Stimulated activated naive CD8-positive, alpha-beta T cell treated with anti-CD3 and anti-CD28 coated beads, Interleukin-15, Interleukin-2, amounts not matched to agents 100 ng/mL and 50 ng/mL, for 24 hours (primary cell): ENCODE data around the gene NFX1.
A peak's percentile ranks its signal among the peaks of the same experiment; 100 is the strongest.
"Not testable (repeated sequence)": the region's sequence is repeated elsewhere in the genome, so short reads cannot be mapped to it uniquely, and the experiment has no call there.

Experiments
- H3K27ac Mint-ChIP-seq: one replicate; pipeline ENCODE4 v1.8.0; 2021; ENCODE audit warnings: mild to moderate bottlenecking, mixed read lengths
- H3K27me3 Mint-ChIP-seq: one replicate; pipeline ENCODE4 v1.8.0; 2021; ENCODE audit warnings: mixed read lengths
- H3K36me3 Mint-ChIP-seq: one replicate; pipeline ENCODE4 v1.8.0; 2021; ENCODE audit warnings: low read depth, mixed read lengths
- H3K4me1 Mint-ChIP-seq: one replicate; pipeline ENCODE4 v1.8.0; 2021; ENCODE audit warnings: low read depth, mixed read lengths
- H3K4me3 Mint-ChIP-seq: one replicate; pipeline ENCODE4 v1.8.0; 2021; ENCODE audit warnings: mild to moderate bottlenecking, mixed read lengths
- H3K9me3 Mint-ChIP-seq: one replicate; pipeline ENCODE4 v1.8.0; 2021; ENCODE audit warnings: mixed read lengths

NFX1 gene

GRCh38 chr9:33349743-33350142 is 59.4 kb downstream of the NFX1 start:
- Mint-ChIP-seq H3K36me3 (peaks cover 62% of the 10 kb centered on the region), H3K27me3 (no peaks in the 10 kb centered on the region), H3K27ac (no peak overlapping the region), H3K4me3 (no peak overlapping the region), H3K9me3 (no peaks in the 10 kb centered on the region), H3K4me1 (no peaks in the 10 kb centered on the region)

GRCh38 chr9:33350310-33350709 is 60.0 kb downstream of the NFX1 start:
- Mint-ChIP-seq H3K9me3 (no peaks in the 10 kb centered on the region), H3K36me3 (peaks cover 68% of the 10 kb centered on the region), H3K4me3 (no peak overlapping the region), H3K27ac (peak overlapping the region; percentile 59), H3K4me1 (no peaks in the 10 kb centered on the region), H3K27me3 (no peaks in the 10 kb centered on the region)

DNA sequence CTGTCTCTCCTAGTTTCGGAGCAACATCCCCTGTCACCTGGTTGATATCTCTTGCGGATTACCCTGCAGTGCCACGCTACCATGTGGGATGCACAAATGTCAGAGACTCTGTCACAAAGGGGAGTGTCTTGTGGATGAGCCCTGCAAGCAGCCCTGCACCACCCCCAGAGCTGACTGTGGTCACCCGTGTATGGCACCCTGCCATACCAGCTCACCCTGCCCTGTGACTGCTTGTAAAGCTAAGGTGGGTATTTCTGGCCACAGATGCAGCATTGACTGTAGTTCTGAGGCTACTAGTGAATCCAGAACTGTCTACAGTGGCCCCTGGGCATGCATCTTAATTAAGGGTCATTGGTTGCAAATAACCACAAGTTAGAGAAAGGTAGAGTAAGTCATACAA is 61.2 kb downstream of the NFX1 start:
- H3K4me3 Mint-ChIP-seq, result no peak overlapping the region
- no peak overlapping the region for H3K27ac Mint-ChIP-seq
- no peaks in the 10 kb centered on the region for H3K9me3 Mint-ChIP-seq
- H3K36me3 Mint-ChIP-seq, result peaks cover 67% of the 10 kb centered on the region
- no peaks in the 10 kb centered on the region for H3K27me3 Mint-ChIP-seq
- H3K4me1 Mint-ChIP-seq, result no peaks in the 10 kb centered on the region

GRCh38 chr9:33354651-33355211 is 64.4 kb downstream of the NFX1 start:
- peak overlapping the region; percentile 22 for H3K27ac Mint-ChIP-seq
- peaks cover 42% of the 10 kb centered on the region for H3K36me3 Mint-ChIP-seq
- H3K4me1 Mint-ChIP-seq, result no peaks in the 10 kb centered on the region
- H3K9me3 Mint-ChIP-seq, result no peaks in the 10 kb centered on the region
- H3K4me3 Mint-ChIP-seq, result no peak overlapping the region
- no peaks in the 10 kb centered on the region for H3K27me3 Mint-ChIP-seq

DNA sequence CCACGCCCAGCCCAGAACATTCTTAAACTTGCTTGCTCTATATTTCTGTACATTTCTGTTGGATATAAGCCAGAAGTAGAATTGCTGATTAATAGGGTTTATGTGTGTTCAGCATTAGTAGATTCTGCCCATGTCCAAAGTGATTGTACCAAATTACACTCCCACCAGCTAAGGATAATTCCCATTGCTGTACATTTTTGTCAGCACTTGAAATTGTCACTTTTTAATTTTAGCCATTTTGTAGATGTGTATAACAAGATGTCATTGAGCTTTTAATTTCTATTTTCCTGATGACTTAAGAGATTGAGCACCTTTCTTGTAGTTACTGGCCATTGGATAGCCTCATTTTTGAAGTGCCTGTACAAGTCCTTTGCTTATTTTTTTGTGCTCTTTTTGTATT is 65.6 kb downstream of the NFX1 start:
- no peaks in the 10 kb centered on the region for H3K4me1 Mint-ChIP-seq
- H3K36me3 Mint-ChIP-seq, result peaks cover 49% of the 10 kb centered on the region
- H3K4me3 Mint-ChIP-seq, result no peak overlapping the region
- H3K9me3 Mint-ChIP-seq, result no peaks in the 10 kb centered on the region
- no peaks in the 10 kb centered on the region for H3K27me3 Mint-ChIP-seq
- no peak overlapping the region for H3K27ac Mint-ChIP-seq

DNA sequence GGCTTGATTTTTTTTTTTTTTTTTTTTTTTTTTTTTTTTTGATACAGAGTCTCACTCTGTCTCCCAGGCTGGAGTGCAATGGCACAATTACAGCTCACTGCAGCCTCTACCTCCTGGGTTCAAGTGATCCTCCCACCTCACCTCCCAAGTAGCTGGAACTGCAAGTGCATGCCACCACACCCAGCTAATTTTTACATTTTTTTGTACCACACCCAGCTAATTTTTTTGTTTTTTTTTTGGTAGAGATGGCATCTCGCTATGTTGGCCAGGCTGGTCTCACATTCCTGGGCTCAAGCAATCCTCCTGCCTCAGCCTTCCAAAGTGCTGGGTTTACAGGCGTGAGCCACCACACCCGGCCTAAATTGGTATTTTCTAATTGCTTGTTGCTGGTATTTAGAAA is 68.3 kb downstream of the NFX1 start:
- H3K4me1 Mint-ChIP-seq, H3K9me3 Mint-ChIP-seq, H3K4me3 Mint-ChIP-seq, H3K27ac Mint-ChIP-seq, H3K27me3 Mint-ChIP-seq: not testable (repeated sequence)
- peaks cover 44% of the 10 kb centered on the region for H3K36me3 Mint-ChIP-seq

- no peaks in the 10 kb centered on the region for H3K4me1 Mint-ChIP-seq
- no peak overlapping the region for H3K27ac Mint-ChIP-seq
- H3K9me3 Mint-ChIP-seq, result no peaks in the 10 kb centered on the region
- H3K4me3 Mint-ChIP-seq, result no peak overlapping the region
- H3K27me3 Mint-ChIP-seq, result no peaks in the 10 kb centered on the region
- peaks cover 50% of the 10 kb centered on the region for H3K36me3 Mint-ChIP-seq
Observed at GRCh38 chr9:33364127-33364526, 73.8 kb downstream of the NFX1 start.

DNA sequence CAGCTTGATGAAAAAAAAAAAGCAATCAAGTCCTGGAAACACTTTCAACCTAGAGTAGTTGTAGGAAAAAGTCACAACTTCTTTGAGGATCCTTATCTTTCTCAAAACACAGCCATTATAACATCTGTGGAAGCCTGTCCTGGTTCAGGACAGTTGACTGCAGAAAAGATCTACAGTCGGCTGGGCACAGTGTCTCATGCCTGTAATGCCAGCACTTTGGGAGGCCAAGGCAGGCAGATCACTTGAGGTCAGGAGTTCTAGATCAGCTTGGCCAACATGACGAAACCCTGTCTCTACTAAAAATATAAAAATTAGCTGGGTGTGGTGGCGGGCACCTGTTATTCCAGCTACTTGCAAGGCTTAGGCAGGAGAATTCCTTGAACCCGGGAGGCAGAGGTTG is 74.5 kb downstream of the NFX1 start:
- not testable (repeated sequence) for H3K4me1 Mint-ChIP-seq, H3K27me3 Mint-ChIP-seq, H3K9me3 Mint-ChIP-seq, H3K27ac Mint-ChIP-seq, H3K4me3 Mint-ChIP-seq
- peaks cover 51% of the 10 kb centered on the region for H3K36me3 Mint-ChIP-seq

GRCh38 chr9:33366979-33367480 is 76.7 kb downstream of the NFX1 start:
- H3K9me3 Mint-ChIP-seq, result no peaks in the 10 kb centered on the region
- no peaks in the 10 kb centered on the region for H3K27me3 Mint-ChIP-seq
- H3K4me3 Mint-ChIP-seq, result no peak overlapping the region
- H3K27ac Mint-ChIP-seq, result no peak overlapping the region
- H3K36me3 Mint-ChIP-seq, result peaks cover 57% of the 10 kb centered on the region
- no peaks in the 10 kb centered on the region for H3K4me1 Mint-ChIP-seq

- Mint-ChIP-seq H3K4me3 (no peak overlapping the region), H3K27me3 (no peaks in the 10 kb centered on the region), H3K9me3 (no peaks in the 10 kb centered on the region), H3K27ac (no peak overlapping the region), H3K4me1 (peaks cover 9% of the 10 kb centered on the region), H3K36me3 (peaks cover 35% of the 10 kb centered on the region)
Observed at GRCh38 chr9:33372900-33373299, 82.6 kb downstream of the NFX1 start.

DNA sequence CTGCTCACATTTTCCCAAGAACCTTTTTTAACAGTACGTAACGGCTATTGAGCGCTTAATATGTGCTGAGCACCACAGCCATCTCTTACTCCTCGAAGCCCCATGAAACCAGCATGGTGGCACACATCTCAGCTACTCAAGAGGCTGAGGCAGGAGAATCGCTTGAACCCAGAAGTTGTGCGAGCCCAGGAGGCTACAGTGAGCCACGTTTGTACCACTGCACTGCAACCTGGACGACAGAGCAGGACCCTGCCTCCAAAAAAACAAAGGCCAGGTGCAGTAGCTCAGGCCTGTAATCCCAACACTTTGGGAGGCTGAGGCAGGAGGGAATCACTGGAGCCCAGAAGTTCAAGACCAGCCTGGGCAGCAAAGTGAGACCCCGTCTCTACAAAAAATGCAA is 83.9 kb downstream of the NFX1 start:
- Mint-ChIP-seq H3K4me1 (peaks cover 9% of the 10 kb centered on the region), H3K4me3 (no peak overlapping the region), H3K27me3 (no peaks in the 10 kb centered on the region), H3K9me3 (no peaks in the 10 kb centered on the region), H3K36me3 (peaks cover 35% of the 10 kb centered on the region), H3K27ac (no peak overlapping the region)

- H3K4me1 Mint-ChIP-seq, result peaks cover 9% of the 10 kb centered on the region
- no peak overlapping the region for H3K27ac Mint-ChIP-seq
- peaks cover 29% of the 10 kb centered on the region for H3K36me3 Mint-ChIP-seq
- H3K4me3 Mint-ChIP-seq, result no peak overlapping the region
- H3K27me3 Mint-ChIP-seq, result no peaks in the 10 kb centered on the region
- no peaks in the 10 kb centered on the region for H3K9me3 Mint-ChIP-seq
Observed at GRCh38 chr9:33374634-33375237, 84.4 kb downstream of the NFX1 start.

- Mint-ChIP-seq H3K4me3 (no peak overlapping the region), H3K9me3 (no peaks in the 10 kb centered on the region), H3K27ac (no peak overlapping the region)
Observed at GRCh38 chr9:33375238-33375840, 85.0 kb downstream of the NFX1 start.

DNA sequence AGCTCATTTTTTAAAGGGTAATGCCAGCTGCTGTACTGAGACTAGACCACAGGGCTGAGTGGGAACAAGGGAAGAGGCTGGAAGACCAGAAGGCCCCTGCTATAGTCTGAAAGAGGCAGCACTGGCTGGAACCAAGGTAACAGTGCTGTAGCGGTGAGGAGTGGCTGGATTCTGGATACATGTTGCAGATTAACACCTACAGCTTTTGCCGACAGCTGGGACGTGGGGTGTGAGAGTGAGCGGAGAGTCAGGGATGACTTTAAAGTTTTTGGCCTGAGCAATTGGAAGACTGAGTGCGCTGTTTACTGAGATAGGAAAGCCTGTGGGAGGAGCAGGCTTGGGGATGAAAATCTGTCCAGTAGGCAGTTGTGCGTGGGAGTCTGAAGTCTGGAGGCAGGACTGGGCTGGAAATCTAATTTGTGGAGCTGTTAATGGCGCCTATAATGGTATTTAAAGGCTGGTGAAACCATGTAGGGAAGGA is 85.6 kb downstream of the NFX1 start:
- no peaks in the 10 kb centered on the region for H3K9me3 Mint-ChIP-seq
- peaks cover 18% of the 10 kb centered on the region for H3K36me3 Mint-ChIP-seq
- no peaks in the 10 kb centered on the region for H3K27me3 Mint-ChIP-seq
- H3K4me1 Mint-ChIP-seq, result peaks cover 9% of the 10 kb centered on the region
- no peak overlapping the region for H3K4me3 Mint-ChIP-seq
- no peak overlapping the region for H3K27ac Mint-ChIP-seq

More at GRCh38 chr9:33375238-33375840, 85.0 kb downstream of the NFX1 start:
- H3K27me3 Mint-ChIP-seq, result no peaks in the 10 kb centered on the region
- H3K36me3 Mint-ChIP-seq, result peaks cover 23% of the 10 kb centered on the region
- H3K4me1 Mint-ChIP-seq, result peaks cover 9% of the 10 kb centered on the region

GRCh38 chr9:33377089-33377715 is 86.9 kb downstream of the NFX1 start:
- no peaks in the 10 kb centered on the region for H3K9me3 Mint-ChIP-seq
- peaks cover 9% of the 10 kb centered on the region for H3K4me1 Mint-ChIP-seq
- H3K4me3 Mint-ChIP-seq, result no peak overlapping the region
- no peaks in the 10 kb centered on the region for H3K27me3 Mint-ChIP-seq
- H3K27ac Mint-ChIP-seq, result no peak overlapping the region
- H3K36me3 Mint-ChIP-seq, result peaks cover 8% of the 10 kb centered on the region
